Suppressor macrophage treated with lipopolysaccharide for 4 hours (primary cell): ENCODE measurements around the gene ATR.
"Not testable (repeated sequence)": the region's sequence is repeated elsewhere in the genome, so short reads cannot be mapped to it uniquely, and the experiment has no call there.

Experiments
- DNase-seq: peaks from one replicate; pipeline ENCODE4 v3.0.0-alpha.2; 2020

The ATR gene

DNA sequence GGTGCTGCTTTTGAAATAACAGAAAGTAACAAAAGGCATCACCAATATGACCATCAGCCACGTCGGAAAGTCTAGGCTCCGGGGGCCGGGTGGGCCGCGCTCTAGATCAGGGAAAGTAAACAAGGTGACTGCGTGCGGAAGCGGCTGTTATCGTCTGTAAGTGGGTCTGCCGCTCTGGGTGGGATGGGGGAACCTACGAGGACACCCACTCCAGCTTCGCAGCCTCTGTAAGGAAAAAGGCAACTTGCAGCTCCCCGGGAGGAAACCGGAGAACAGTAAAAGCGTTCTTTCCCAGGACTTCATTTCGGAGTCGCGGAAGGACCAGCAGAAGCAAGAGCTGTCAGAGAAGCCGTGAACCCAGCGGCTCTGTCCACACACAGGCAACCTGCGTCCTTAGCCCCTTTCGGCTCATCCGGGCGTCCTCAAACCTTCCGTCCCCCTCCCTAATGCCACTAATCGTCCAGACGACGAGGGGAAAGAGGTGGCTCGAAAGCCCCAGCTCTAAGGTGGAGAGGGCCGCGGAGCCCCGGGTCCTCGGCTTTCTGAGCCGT lies 131.2 kb downstream of the ATR start:
- peak; percentile 68 for DNase-seq

DNA sequence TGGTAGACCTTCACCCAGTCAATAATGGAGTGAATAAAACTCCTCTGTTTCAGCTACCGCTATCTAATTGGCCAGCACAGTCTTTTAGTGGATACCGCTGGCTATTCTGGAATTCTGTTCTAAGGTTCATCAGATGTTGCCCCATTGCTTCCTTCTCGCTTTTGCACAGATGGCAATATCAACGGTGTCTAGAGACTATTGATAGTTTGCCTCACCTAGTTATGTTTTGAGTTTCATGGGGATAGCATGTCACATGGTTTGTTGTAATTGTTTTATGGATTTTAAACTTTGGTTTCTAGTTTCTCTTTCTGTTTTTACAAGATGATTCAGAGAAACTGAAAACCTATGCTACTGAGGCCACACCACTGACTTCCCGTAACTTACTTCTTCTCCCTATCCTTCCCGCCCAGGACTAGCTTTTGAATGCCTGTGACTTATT lies 132.7 kb downstream of the ATR start:
- DNase-seq: peak; percentile 92

DNA sequence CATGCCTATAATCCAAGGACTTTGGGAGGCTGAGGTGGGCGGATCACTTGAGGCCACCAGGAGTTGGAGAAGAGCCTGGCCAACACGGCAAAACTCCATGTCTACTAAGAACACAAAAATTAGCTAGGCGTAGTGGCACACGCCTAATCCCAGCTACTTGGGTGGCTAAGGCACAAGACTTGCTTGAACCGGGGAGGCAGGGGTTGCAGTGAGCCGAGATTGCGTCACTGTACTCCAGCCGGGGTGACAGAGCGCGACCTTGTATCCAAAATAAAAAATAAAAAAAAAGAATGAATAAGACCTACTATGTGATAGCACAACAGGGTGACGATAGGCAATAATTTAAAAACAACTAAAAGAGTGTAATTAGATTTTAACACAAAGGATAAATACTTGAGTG lies 134.2 kb downstream of the ATR start:
- no peak for DNase-seq

DNA sequence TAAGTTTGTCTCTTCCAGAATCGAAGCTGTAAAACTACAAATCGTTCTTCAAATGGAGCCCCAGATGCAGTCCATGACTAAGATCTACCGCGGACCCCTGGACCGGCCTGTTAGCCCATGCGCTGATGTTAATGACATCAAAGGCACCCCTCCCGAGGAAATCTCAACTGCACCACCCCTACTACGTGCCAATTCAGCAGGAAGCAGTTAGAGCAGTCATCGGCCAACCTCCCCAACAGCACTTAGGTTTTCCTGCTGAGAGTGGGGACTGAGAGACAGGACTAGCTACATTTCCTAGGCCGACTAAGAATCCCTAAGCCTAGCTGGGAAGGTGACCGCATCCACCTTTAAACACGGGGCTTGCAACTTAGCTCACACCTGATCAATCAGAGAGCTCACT lies 135.5 kb downstream of the ATR start:
- DNase-seq: not testable (repeated sequence)

DNA sequence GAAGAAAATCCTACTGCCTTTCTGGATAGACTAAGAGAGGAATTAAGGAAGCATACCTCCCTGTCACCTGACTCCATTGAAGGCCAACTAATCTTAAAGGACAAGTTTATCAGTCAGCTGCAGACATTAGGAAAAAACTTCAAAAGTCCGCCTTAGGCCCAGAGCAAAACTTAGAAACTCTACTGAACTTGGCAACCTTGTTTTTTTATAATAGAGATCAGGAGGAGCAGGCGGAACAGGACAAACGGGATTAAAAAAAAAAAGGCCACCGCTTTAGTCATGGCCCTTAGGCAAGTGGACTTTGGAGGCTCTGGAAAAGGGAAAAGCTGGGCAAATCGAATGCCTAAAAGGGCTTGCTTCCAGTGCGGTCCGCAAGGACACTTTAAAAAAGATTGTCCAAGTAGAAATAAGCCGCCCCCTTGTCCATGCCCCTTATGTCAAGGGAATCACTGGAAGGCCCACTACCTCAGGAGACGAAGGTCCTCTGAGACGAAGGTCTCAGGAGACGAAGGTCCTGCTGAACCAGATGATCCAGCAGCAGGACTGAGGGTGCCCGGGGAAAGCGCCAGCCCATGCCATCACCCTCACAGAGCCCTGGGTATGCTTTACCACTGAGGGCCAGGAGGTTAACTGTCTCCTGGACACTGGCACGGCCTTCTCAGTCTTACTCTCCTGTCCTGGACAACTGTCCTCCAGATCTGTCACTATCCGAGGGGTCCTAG lies 138.9 kb downstream of the ATR start:
- DNase-seq: not testable (repeated sequence)

DNA sequence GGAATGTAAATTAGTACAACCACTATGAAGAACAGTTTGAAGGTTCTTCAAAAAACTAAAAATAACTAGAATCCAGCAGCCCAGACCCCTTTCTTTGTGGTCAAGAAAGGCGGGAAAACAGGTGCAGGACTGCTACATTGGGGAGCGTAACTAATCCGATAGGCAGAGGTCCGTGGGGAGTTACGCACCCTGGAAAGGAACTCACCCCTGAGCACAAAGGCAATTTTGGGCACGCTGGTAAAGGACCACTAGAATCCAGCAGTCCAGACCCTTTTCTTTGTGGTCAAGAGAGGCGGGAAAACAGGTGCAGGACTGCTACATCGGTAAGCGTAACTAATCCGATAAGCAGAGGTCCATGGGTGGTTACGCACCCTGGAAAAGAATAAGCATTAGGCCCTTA lies 140.4 kb downstream of the ATR start:
- DNase-seq: not testable (repeated sequence)

DNA sequence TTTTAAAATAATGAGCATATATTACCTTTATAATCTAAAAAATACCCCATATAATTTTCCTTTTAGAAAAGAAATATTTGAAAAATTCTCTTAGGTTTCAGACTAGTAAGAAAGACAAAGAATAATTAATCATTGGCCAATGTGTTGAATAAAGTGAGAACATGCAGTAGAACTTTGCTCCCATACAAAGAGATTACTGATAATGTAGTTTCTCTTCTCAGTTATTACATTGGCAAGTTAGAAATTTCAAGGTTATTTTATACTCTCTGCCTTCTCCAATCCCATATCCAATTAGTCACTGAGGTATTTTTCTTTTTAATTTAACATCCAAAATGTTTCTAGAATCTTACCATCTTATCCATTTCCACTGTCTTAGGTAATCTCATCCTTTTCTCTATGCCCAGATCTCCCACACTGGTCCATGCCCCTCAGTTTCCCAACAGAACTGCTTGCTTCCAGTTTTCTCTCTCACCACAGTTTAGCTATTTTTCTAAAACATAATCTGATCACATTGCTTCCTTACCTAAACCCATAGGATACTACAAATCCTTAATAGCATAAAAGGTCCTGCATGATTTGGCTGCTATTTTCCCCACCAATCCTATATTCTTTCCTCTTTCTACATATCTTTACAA lies 141.5 kb downstream of the ATR start:
- DNase-seq: no peak

DNA sequence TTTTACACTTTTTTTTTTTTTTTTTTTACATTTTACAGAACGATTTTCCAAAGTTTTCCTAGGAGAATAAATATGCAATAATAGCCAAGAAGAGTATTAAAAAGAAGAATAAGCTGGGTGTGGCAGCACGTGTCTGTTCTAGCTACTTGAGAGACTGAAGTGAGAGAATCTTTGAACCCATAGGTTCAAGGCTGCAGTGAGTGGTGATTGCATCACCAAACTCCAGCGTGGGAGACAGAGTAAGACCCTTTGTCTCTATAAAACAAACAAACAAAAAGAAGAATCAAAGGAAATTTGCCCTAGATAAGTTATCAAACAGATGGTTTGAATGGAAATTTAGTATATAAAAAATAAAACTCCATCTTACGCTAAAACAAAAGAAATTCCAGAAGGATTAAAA lies 144.0 kb downstream of the ATR start:
- no peak for DNase-seq

DNA sequence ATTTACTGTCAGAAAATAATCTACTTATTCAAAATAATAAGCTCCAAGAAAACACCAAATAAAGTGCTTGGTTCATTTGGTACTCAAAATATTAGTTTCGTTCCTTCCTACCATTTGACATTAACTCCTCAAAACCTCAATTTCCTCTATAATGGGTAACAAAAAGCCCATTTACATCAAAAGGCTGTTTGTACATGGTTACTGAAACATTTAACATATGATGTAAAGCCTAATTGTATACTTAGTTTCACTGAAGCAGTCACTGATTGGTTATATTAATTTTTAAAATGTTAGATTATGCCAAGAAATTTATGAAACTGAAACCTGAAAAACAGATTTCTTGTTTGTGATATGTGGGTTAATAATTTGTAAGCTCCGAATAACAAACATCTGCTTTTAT lies 145.4 kb downstream of the ATR start:
- no peak for DNase-seq

DNA sequence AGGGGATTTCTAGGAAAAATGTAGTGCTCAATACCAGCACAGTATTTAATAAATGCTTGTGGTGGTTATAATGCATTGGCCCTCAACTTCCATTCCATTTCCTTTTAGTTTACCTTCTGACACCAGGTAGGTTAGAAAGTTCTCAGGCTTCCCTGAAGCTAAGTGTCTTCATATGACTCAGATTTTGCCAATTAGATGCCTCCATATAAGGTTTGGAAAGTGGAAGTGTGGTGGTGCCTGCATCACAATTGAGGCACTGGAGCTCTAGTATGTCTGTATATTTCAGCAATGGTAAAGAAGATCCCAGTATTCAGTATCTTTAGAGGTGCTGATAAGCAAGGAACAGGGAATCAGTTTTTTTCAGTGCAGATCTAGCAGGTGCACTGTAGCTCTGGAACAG lies 149.0 kb downstream of the ATR start:
- no peak for DNase-seq

DNA sequence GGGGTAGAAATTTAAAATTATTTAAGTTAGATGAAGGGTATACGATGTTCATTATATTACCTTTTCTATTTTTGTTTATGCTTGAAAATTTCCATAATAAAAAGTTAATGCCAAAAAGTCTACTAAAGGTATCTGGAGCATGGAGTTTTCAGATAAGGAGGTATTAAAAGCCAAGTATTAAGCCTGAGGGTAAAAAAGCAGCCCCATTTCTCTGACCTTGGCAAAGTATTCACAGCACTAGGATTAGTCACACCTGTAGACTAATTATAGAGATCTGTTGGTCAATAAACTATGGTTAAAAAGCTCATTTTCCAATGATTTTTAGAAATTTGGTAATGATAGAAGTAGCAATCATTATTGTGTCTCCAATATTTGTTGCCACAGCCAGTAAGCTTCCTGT lies 153.8 kb downstream of the ATR start:
- DNase-seq: no peak

DNA sequence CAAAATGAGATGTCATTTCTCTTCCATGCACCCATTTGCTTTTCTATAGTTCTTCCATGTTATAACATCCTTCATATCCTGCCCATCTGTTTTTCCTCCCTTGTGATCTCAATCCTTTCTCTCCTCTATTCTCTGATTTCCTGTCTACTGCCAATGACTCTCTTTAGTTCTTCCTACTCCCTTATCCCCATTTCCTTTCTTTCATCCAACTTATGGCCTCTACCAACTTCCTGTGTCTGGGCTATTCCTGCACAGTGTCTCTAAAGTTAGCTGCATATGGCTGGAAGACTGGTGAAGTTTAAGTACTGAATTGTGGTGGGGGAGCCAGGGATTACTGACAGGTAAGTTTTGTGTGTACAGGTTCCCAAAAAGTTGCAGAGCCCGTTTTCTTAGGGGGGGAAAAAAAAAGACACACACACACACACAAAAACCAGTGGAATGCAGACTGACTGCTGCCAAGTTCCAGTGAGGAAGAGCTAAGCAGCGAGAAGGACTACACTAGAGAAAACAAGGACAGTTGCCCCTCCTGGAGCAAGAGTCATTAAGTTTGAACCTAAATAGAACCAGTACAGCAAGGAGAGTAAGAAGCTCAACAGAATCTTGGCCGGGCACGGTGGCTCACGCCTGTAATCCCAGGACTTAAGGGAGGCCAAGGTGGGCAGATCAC lies 159.5 kb downstream of the ATR start:
- no peak for DNase-seq

DNA sequence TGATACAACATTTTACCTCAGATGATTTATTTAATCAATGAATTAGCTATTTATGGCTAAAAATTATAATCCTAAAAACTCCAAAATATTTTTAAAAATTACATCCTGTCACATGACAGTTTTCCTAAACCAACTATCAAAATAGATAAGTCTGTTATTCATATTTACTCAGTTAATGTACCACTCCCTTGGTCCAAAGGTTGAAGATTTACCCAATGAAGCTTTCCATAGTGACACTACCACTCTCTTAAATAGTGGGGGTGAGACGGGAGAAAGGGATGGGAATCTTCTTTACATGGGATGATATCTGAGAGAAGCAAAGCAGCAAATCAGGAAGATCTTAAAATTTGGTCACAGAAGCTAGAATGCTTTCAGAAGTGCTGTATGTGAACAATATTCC lies 161.2 kb downstream of the ATR start:
- DNase-seq: no peak

DNA sequence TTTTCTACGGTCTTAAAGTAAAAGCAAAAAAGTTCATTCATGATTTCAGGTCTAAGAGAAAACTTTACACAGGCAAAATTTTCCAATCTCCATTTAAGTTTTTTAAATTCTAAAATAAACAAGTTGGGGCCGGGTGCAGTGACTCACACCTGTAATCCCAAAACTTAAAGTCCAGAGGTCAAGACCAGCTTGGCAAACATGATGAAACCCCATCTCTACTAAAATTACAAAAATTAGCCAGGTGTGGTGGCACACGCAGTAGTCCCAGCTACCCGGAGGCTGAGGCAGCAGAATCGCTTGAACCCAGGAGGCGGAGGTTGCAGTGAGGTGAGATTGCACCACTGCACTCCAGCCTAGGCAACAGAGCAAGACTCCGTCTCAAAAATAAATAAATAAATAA lies 178.0 kb downstream of the ATR start:
- not testable (repeated sequence) for DNase-seq
